Panc1 (cell line): ENCODE data around the gene KRTAP10-2. TPM values are rescaled to one million over a fixed set of nuclear protein-coding genes. Genes with fewer than 3 reads are reported as not detected.
"Not testable (repeated sequence)": the region's sequence is repeated elsewhere in the genome, so short reads cannot be mapped to it uniquely, and the experiment has no call there.

Source experiments
- ATAC-seq: fragments of 200-7000 bp; cut with Tn5 transposase; 2 replicates; pipeline ENCODE4 v1.9.1; 2020; ENCODE audit warnings: mild to moderate bottlenecking, moderate library complexity
- BruUV-seq: library from RNA; stranded (reverse); fragments of 400-500 nt; replicated peaks from 2 replicates; lab custom pipeline; 2021; lab: Mats Ljungman, UMichigan
- CTCF ChIA-PET: fragments of 300-600 bp; sonication (Branson Sonifier 250); formaldehyde crosslinking; loops from one replicate; lab custom pipeline; 2022; ENCODE audit warnings: antibody characterized with exemption; lab: Charles Lee
- POLR2A ChIA-PET: fragments of 300-600 bp; sonication (Branson Sonifier 250); formaldehyde crosslinking; loops from one replicate; lab custom pipeline; 2022; ENCODE audit warnings: antibody characterized with exemption; lab: Charles Lee
- DNase-seq: peaks from one replicate; pipeline ENCODE4 v3.0.0-alpha.2; 2010; ENCODE audit warnings: low read depth, low spot score
- H3K27ac ChIP-seq: 2 replicates; pipeline ENCODE4 v1.5.1; 2011; ENCODE audit warnings: mild to moderate bottlenecking, low read length, inconsistent platforms
- H3K27me3 ChIP-seq: fragments of 200-500 bp; sonication (Bioruptor generic); 2 replicates; pipeline ENCODE4 v1.6.0; 2014; ENCODE audit warnings: low read length, inconsistent platforms; ENCODE audit not compliant: control insufficient read depth, insufficient read depth
- H3K36me3 ChIP-seq: fragments of 200-500 bp; sonication (Bioruptor generic); 2 replicates; pipeline ENCODE4 v1.5.1; 2014; ENCODE audit warnings: inconsistent platforms, mild to moderate bottlenecking, low read length, moderate library complexity; ENCODE audit not compliant: control insufficient read depth, insufficient read depth
- H3K4me1 ChIP-seq: 2 replicates; pipeline ENCODE4 v1.5.1; 2011; ENCODE audit warnings: inconsistent platforms, mild to moderate bottlenecking, low read length, moderate library complexity; ENCODE audit not compliant: control insufficient read depth, insufficient read depth
- H3K4me3 ChIP-seq, 2 experiments: 2 replicates each; pipeline ENCODE4 v1.5.1; 2011 to 2012; ENCODE audit warnings: low read depth in 2 of 2, low read length in 2 of 2, mild to moderate bottlenecking in 2 of 2, inconsistent platforms in 1 of 2, moderate library complexity in 1 of 2
- H3K9me3 ChIP-seq: fragments of 200-500 bp; sonication (Bioruptor generic); 2 replicates; pipeline ENCODE4 v1.5.1; 2014; ENCODE audit warnings: low read depth, mild to moderate bottlenecking, inconsistent platforms, low read length, moderate library complexity; ENCODE audit not compliant: control insufficient read depth, insufficient read depth
- CTCF ChIP-seq: fragments of 450-650 bp; IDR thresholded peaks from 2 replicates; pipeline ENCODE4 v1.5.1; 2017; ENCODE audit warnings: mild to moderate bottlenecking
- POLR2AphosphoS5 ChIP-seq: IDR thresholded peaks from 2 replicates; pipeline ENCODE4 v1.6.1; 2012; ENCODE audit warnings: mild to moderate bottlenecking, low read depth, low read length, moderate library complexity
- SIN3A ChIP-seq: IDR thresholded peaks from 2 replicates; pipeline ENCODE4 v1.6.1; 2012; ENCODE audit warnings: low read depth, mild to moderate bottlenecking, low read length, moderate library complexity, borderline replicate concordance; ENCODE audit not compliant: insufficient read depth
- TCF7L2 ChIP-seq: IDR thresholded peaks from 2 replicates; pipeline ENCODE4 v1.6.1; 2011; ENCODE audit warnings: mild to moderate bottlenecking, low read depth, low read length, inconsistent platforms
- in situ Hi-C: cut with HindIII; loops from 2 replicates; pipeline ENCODE4 v1.10.0; 2016; ENCODE audit warnings: low sequenced_read_pairs, low pct_unique_long_range_greater_than_20kb
- intact Hi-C: fragments of 100-400 bp; cut with micrococcal nuclease; formaldehyde crosslinking; loops from one replicate; pipeline ENCODE4 v1.10.0; 2022; ENCODE audit not compliant: unreplicated experiment
- total RNA-seq: library from RNA; stranded (reverse); gene quantifications from one replicate; pipeline ENCODE4 v1.2.1, GENCODE V29; 2021; ENCODE audit not compliant: unreplicated experiment
- TF ChIP-seq, protein P1 (sequence below), 2 experiments: IDR thresholded peaks; 2 replicates each; pipeline ENCODE4 v1.6.1; 2011 to 2012; ENCODE audit warnings: low read depth in 2 of 2, control low read depth in 1 of 2, low read length in 1 of 2, mild to moderate bottlenecking in 1 of 2, moderate library complexity in 1 of 2; ENCODE audit not compliant: insufficient read depth in 1 of 2

KRTAP10-2 gene
- total RNA-seq, 1 experiment from 2014 or later: not detected

DNA sequence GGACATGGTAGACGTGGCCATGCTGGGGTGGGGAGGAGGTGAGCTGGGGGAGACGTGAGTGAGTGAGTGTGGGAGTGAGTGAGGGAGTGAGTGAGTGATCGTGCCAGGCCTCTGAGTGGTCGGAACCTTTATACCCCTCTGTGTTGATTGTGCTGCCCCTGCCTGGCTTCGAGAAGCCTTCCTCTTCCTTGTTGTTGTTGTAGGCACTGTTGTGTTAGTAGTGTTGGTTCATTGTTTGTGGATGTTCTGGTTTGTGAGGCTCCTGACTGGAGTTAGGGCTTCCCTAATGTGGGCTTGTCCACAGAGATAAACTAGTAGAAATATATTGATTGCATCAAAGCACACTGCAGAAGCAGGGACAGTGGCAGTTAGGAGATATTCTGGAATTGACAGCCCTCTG is 7.4 kb upstream of the KRTAP10-2 start, which contains the start of gene KRTAP10-3:
KRTAP10-3 (minus strand) TSS at position 101 of the 400 bp plus-strand sequence; CDS start at position 21, 80 bp downstream.
- Histone ChIP-seq H3K36me3 (no peaks in the 10 kb centered on the region), H3K27ac (no peak within 1 kb of the TSS), H3K27me3 (no peaks in the 10 kb centered on the region), H3K4me3 (no peak within 1 kb of the TSS), H3K9me3 (no peaks in the 10 kb centered on the region), H3K4me1 (no peaks in the 10 kb centered on the region)
- no TSS peak for BruUV-seq
- ATAC-seq: no peak
- in situ Hi-C loops (no loop called here), intact Hi-C loops (no loop called here)
- TF ChIP-seq CTCF (no peak), SIN3A (no peak), TCF7L2 (no peak), POLR2AphosphoS5 (no peak)
- TF ChIP-seq, protein P1, sequence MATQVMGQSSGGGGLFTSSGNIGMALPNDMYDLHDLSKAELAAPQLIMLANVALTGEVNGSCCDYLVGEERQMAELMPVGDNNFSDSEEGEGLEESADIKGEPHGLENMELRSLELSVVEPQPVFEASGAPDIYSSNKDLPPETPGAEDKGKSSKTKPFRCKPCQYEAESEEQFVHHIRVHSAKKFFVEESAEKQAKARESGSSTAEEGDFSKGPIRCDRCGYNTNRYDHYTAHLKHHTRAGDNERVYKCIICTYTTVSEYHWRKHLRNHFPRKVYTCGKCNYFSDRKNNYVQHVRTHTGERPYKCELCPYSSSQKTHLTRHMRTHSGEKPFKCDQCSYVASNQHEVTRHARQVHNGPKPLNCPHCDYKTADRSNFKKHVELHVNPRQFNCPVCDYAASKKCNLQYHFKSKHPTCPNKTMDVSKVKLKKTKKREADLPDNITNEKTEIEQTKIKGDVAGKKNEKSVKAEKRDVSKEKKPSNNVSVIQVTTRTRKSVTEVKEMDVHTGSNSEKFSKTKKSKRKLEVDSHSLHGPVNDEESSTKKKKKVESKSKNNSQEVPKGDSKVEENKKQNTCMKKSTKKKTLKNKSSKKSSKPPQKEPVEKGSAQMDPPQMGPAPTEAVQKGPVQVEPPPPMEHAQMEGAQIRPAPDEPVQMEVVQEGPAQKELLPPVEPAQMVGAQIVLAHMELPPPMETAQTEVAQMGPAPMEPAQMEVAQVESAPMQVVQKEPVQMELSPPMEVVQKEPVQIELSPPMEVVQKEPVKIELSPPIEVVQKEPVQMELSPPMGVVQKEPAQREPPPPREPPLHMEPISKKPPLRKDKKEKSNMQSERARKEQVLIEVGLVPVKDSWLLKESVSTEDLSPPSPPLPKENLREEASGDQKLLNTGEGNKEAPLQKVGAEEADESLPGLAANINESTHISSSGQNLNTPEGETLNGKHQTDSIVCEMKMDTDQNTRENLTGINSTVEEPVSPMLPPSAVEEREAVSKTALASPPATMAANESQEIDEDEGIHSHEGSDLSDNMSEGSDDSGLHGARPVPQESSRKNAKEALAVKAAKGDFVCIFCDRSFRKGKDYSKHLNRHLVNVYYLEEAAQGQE (IDR thresholded peaks at IDR 0.05; ENCODE audit: insufficient read depth in 1 of 2, low read depth in 2 of 2, low read length in 1 of 2): no peak
- CTCF ChIA-PET: no interaction called here
- POLR2A ChIA-PET: no interaction called here
- no peak for DNase-seq

DNA sequence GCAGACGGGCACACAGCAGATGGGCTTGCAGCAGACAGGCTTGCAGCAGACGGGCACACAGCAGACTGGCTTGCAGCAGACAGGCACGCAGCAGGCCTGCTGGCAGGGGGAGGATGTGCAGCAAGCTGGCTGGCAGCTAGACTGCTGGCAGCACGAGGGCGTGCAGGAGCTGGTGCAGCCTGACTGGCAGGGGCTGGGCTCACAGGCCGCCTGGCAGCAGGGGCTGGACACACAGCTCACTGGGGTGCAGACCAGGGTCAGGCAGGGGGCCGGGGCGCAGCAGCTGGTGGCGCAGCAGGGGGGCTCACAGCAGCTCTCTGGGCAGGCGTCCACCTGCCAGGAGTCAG is 7.0 kb upstream of the KRTAP10-2 start:
- H3K27me3 ChIP-seq, ATAC-seq, H3K4me1 ChIP-seq, intact Hi-C loops, CTCF ChIA-PET, in situ Hi-C loops, H3K36me3 ChIP-seq, POLR2A ChIA-PET, DNase-seq, BruUV-seq, H3K27ac ChIP-seq, H3K4me3 ChIP-seq, H3K9me3 ChIP-seq: not testable (repeated sequence)

- in situ Hi-C loops (no loop called here), intact Hi-C loops (no loop called here)
- CTCF ChIA-PET: no interaction called here
- ATAC-seq (no peak), DNase-seq (no peak)
- no peaks in the 10 kb centered on the region for H3K9me3 ChIP-seq
- H3K4me1 ChIP-seq: no peaks in the 10 kb centered on the region
- no peaks in the 10 kb centered on the region for H3K36me3 ChIP-seq
- BruUV-seq: no TSS peak
- no peak for TF ChIP-seq TCF7L2
- no peak for TF ChIP-seq CTCF
- TF ChIP-seq, protein P1 (IDR thresholded peaks at IDR 0.05; ENCODE audit: insufficient read depth in 1 of 2, low read depth in 2 of 2, low read length in 1 of 2): no peak
- TF ChIP-seq POLR2AphosphoS5: no peak
- no peak for TF ChIP-seq SIN3A
- no peaks in the 10 kb centered on the region for H3K27me3 ChIP-seq
- H3K4me3 ChIP-seq: no peak overlapping the region
- POLR2A ChIA-PET: no interaction called here
- no peak overlapping the region for H3K27ac ChIP-seq
Measured at GRCh38 chr21:44557491-44558328, 6.4 kb upstream of the KRTAP10-2 start.
